CD4-positive, alpha-beta T cell treated with Interferon gamma for 1 hour (primary cell): Measurements from ENCODE around the gene ATP2B2.

Experiments used
- DNase-seq: peaks from one replicate; pipeline ENCODE4 v3.0.0-alpha.2; 2020

Gene ATP2B2

DNA sequence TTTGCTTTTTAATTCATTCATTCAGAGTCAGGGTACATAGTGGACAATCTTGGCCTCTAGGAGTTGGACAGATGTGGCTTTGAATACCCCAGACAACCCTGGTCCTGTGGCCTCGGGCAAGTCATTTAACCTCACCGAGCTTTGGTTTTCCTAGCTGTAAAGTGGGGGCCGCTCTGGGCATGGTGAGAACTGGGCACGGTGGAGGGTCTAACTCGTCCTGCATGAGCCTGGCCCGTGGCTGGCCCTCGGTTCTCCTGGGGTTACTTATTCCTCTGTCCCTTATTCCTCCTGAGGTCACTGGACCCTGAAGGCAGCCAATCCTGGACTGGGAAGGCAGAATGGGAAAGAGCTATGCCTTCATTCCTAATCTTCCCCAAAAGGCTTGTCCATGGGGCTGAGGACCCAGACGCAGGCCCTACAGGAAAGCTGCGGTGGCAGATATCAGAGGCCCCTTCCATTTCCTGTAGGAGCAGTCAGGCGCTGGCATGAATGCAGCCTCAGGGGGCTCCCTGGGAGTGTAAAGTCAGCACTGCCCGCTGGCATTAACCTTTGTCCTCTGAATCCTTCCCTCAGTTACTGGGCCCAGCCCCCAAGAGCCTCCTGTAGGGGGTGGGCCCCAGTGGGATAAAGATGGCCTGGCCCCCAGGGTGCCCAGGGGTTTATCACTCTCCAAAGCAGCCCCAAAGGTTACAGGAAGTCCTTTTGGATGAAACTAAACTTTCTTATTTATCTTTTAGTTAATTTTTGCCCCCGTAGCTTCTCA lies 166.6 kb downstream of the ATP2B2 start:
- DNase-seq, result no peak

GRCh38 chr3:10338164-10338470 lies 167.3 kb downstream of the ATP2B2 start:
- no peak for DNase-seq

DNA sequence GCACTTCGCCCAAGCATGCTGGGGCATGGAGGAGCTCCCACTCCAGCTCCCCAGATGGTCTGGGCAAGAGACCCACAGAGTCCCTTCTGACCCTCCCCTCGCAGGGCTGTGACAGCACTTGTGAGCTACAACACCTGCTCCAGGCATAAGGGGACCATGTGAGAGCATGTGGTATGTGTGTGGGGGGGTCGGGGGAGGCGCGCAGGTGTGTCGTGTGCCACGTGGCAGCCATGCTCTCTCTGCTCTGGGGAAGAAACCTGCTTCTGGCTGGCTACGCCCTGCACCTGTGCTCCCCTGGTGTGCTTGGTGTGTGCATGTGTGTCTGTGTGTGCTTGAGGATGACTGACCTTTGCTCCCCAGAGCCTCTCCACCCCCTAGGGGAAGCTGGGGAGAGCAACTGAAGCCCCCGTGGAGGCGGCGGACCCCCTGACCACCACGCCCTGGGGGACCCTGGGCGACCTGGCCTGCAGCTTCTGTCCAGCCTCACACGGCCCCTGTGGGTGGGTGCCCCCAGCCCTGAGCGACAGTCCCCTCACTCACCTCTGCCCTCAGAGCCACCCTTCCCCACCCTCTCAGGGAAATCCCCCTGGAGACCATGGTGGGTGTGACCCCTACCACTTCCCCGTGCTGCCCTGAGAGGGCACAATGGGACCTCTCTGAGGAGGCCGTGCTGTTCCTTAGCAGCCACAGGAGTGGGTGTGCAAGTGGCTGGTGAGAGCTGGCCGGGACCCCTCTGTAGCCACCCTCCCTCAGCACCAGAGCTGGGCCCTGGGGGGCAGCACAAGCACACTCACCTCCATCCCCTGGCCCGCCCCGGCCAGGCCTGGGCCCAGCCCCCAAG lies 167.8 kb downstream of the ATP2B2 start:
- no peak for DNase-seq

GRCh38 chr3:10336761-10337160 lies 168.6 kb downstream of the ATP2B2 start:
- no peak for DNase-seq

- DNase-seq, result no peak
These were observed 169.3 kb downstream of the ATP2B2 start for GRCh38 chr3:10335871-10336622.

DNA sequence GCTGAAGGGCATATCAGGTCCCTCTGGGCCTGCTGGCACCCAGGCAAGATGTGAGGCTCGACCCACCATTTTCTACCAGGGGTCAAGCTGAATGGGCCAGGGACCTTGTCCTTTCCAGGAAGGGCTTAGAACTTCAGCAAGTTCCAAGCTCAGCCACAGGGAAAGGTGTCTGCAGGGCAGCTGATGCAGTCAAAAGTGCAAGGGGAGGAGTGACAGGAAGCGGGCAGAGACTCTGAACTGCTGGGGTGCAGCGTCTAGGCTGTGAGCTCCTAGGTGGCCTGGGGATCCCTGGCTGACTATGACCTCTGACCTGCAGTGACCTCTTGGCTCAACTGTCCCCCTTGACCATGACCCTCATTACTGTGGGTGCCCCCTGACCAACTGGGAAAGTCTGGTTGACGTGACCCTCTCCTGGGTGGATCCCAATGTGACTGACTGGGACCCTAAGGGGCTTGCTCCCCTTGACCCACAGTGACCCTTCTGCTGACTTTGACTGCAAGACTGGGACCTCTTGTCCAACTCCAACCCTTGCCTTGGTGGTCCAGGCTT lies 170.1 kb downstream of the ATP2B2 start:
- DNase-seq, result no peak

GRCh38 chr3:10334459-10334858 lies 170.9 kb downstream of the ATP2B2 start:
- DNase-seq, result no peak

- DNase-seq, result no peak
These were observed 171.3 kb downstream of the ATP2B2 start for GRCh38 chr3:10334042-10334441.

DNA sequence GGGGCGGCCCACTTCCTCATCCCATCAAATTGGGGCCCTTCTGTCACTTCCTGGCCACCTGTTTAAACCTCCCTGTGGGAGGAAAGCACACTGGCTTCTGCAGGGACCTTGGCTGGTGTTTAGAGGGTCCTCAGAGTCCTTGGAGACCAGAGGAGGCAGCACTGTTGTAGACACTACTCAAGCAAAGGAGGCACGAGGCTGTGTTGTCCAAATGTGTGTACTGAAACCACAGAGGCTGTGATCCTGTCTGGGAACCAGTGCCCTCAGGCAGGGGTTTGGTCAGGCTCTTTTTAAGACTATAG lies 172.1 kb downstream of the ATP2B2 start:
- no peak for DNase-seq

DNA sequence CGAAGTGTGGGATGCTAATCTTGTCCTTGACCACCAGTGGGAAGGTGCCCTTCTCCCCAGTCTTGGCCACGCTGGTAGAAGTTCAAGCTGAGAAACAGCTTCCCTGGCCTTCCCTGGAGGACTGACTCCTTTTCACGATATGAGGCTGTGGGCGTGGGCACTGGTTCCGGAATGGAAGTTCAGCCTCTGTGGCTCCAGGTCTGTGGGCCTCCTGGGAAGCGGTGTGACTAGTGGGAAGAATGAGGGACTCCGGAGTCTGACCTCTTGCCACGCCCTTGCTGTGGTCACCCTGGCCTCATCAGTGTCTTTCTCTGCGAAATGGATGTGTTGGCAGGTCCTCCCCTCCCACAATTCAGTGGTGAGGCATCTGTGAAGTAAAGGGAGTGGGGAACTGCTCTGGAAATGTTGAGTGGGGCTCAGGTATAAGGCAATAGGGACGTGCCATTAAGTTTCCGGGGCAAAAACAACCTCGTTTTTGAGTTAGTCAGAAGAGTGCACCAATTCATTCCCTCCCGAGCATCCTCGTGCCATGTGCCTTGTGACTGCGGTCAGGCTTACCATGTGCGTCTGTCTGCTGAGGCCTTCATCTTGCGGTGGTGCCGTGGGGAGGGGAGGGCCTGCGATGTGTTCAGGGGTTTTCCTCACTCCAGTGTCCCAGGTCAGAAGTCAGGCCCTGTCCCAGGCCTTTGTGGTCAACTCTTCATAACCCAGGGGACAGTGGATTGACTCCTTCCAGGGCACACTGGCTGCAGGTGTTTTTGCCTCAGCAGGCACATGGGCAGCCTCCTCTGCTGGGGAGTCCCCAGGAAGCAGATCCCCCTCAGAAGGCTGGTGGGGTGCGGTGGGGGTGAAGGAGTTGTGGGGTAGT lies 172.7 kb downstream of the ATP2B2 start:
- no peak for DNase-seq

DNA sequence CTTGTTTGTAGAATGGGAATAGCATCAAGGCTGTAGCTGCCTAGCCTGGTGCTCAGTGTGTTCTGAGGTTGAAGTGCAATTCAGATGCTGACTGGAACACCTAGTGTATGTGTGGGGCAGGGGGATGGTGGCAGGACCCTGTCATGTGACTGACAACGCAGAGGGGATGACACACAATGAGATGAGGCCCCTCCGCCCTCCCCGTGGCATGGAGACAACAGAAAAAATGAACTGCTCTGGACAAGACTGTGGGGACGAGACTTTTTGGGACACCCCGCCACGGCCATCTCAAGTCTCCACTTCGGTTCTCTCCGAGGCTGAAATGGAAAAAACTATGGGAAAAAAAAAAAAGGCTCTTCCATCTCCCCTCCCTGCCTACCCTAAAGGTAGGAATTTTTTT lies 174.1 kb downstream of the ATP2B2 start:
- DNase-seq, result no peak

DNA sequence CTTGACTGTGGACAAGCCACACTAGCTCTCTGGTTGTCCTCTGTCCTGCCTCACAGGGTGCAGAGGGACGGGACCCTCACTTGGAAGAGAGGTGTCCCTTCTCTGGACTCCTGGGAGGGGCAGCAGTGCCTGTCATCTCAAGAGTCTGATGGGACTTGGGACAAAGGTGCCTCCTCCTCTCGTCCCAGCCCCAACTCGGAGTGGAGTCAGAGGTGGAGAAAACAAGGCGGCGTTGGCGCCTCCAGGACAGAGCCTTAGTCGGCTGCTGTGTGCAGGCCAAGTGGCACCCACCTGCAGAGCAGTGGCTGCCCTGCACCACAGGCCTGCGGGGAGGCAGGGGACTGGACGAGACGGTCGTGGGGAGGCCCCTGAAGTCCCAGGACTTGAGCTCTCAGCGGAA lies 175.1 kb downstream of the ATP2B2 start:
- no peak for DNase-seq

DNA sequence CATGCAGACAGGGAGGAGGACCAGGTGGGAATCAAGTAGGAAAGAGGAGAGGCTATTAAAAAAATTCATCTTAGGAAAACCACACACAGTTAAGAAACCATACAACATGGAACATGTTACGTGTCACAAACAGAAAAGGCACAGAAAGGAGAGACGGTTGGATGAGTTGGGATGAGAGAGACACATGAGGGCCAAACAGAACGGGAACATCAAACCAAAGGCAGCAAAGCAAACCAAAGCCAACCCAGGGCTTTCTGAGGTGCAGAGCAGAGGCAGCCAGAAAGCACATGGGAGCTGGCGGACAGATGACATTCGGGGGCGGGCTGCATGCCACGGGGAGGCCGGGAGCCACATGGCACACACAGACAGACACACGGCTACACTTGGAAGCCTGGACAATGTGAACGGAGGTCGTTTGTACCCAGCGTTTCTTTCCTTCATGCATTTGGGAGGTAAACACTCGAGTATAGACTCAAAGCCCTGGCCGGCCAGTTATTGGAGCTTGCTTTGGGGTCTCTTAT lies 175.8 kb downstream of the ATP2B2 start:
- no peak for DNase-seq

DNA sequence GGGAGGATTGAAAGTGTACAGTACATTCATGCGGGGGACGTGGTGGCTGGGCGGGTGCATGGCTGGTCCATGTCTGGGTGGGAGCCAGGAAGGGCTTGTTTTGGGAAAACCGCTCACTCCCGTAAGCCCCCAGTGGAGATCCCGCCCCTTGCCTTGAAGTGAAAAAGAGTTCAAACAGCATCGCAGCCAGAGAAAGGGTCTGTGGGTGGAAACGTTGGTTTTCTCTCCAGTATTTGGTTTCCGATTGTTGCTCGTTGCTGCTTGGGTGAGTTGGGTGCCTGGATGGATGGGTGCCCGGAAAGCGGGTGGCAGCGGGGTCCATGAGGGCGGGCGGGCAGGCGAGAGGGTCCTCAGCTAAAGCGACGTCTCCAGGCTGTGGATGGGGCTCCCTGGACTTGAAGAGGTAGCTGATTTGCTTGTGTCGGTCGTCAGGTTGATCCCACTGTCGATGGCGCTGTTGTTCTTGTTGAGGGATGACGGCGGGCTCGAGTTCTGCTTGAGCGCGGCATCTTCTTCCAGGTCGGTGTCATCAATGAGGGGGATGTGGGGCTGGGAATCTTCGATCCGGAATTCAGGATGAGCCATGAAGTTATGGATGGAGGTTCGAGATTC lies 176.8 kb downstream of the ATP2B2 start:
- no peak for DNase-seq

- no peak for DNase-seq
These were observed 177.8 kb downstream of the ATP2B2 start for GRCh38 chr3:10327592-10327991.

GRCh38 chr3:10322352-10322710 lies 183.1 kb downstream of the ATP2B2 start:
- no peak for DNase-seq

- DNase-seq, result no peak
These were observed 183.6 kb downstream of the ATP2B2 start for GRCh38 chr3:10321630-10322351.

- DNase-seq, result no peak
These were observed 185.1 kb downstream of the ATP2B2 start for GRCh38 chr3:10320320-10320677.

DNA sequence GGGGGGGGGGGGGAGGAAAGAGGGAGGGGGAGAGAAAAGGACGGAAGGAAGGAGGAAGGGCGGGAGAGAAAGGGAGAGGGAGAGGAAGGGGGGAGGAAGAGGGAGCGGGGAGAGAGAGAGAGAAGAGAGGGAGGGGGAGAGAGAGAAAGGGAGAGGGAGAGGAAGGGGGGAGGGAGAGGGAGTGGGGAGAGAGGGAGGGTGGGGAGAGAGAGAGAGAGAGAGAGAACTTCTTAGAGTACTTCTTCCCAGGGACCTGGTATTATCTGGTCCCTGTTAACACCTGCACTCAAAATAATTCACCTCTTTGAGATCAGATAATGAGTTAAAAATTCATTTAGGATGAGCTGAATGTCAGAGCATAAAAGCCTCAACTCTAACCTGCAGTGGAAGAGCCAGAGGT lies 185.6 kb downstream of the ATP2B2 start:
- DNase-seq, result no peak

DNA sequence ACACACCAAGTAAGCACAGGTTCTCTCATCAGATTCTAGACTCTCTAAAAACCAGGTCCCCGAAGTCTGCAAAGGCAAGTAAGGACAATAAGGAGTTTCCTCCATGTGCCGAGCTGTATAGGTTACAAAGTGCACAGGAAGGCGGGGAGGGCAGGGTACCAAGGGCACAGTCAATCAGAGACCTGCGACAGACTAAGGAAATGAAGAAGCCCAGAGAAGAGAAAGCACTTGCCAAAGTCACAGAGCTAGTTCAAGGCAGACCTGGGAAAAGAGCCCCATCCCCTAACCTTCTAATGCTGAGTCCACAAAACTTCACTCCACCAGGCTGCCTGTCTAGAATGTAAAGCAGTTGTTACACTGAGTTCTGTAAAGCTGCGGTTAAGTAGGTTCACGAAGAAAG lies 186.1 kb downstream of the ATP2B2 start:
- no peak for DNase-seq

- no peak for DNase-seq
These were observed 187.4 kb downstream of the ATP2B2 start for GRCh38 chr3:10317961-10318350.
